IMR-90 (cell line): Measurements from ENCODE around the gene NDOR1. TPM values are rescaled to one million over a fixed set of nuclear protein-coding genes. Genes with fewer than 3 reads are reported as not detected.

ENCODE experiments used
- ATAC-seq: fragments of 200-7000 bp; cut with Tn5 transposase; 2 replicates; pipeline ENCODE4 v1.9.1; 2020; ENCODE audit warnings: low read depth, mild to moderate bottlenecking, moderate library complexity
- BruUV-seq: library from RNA; stranded (reverse); fragments of 400-500 nt; replicated peaks from 2 replicates; lab custom pipeline; 2021; lab: Mats Ljungman, UMichigan
- CTCF ChIA-PET: fragments of 300-600 bp; formaldehyde crosslinking; extraction: SDS; loops from one replicate; lab custom pipeline; 2021; ENCODE audit warnings: antibody characterized with exemption; lab: Yijun Ruan, JAX
- POLR2A ChIA-PET: fragments of 300-600 bp; sonication (Branson Sonifier 250); formaldehyde crosslinking; loops from one replicate; lab custom pipeline; 2022; ENCODE audit warnings: antibody characterized with exemption; ENCODE audit not compliant: unreplicated experiment; lab: Charles Lee
- DNase-seq: peaks from one replicate; pipeline ENCODE4 v3.0.0; 2013
- H2AFZ ChIP-seq: replicated peaks from 2 replicates; pipeline ENCODE3; 2013; ENCODE audit warnings: low read length, mild to moderate bottlenecking; ENCODE audit not compliant: poor library complexity
- H2AK5ac ChIP-seq: 2 replicates; pipeline ENCODE4 v1.6.1; 2013; ENCODE audit warnings: low read depth, low read length, inconsistent platforms
- H2AK9ac ChIP-seq: replicated peaks from 2 replicates; pipeline ENCODE3; 2013; ENCODE audit warnings: mild to moderate bottlenecking, low read depth, low read length, moderate library complexity; ENCODE audit not compliant: poor library complexity
- H2BK120ac ChIP-seq: 2 replicates; pipeline ENCODE4 v1.6.1; 2013; ENCODE audit warnings: low read depth, low read length, inconsistent platforms
- H2BK15ac ChIP-seq: 3 replicates; pipeline ENCODE4 v1.6.1; 2013; ENCODE audit warnings: low read depth, low read length, inconsistent platforms
- H2BK20ac ChIP-seq: 2 replicates; pipeline ENCODE4 v1.6.1; 2013; ENCODE audit warnings: low read depth, mild to moderate bottlenecking, inconsistent platforms, low read length, moderate library complexity
- H2BK5ac ChIP-seq: 2 replicates; pipeline ENCODE4 v1.6.1; 2013; ENCODE audit warnings: mild to moderate bottlenecking, low read depth, low read length, inconsistent platforms; ENCODE audit not compliant: poor library complexity, severe bottlenecking
- H3K14ac ChIP-seq: replicated peaks from 2 replicates; pipeline ENCODE4 v1.6.1; 2013; ENCODE audit warnings: low read depth, low read length, inconsistent platforms
- H3K18ac ChIP-seq: 2 replicates; pipeline ENCODE4 v1.6.1; 2013; ENCODE audit warnings: low read depth, low read length, control low read depth
- H3K23ac ChIP-seq: 2 replicates; pipeline ENCODE4 v1.6.1; 2013; ENCODE audit warnings: low read depth, low read length, inconsistent platforms
- H3K27ac ChIP-seq: 2 replicates; pipeline ENCODE4 v1.5.1; 2013; ENCODE audit warnings: mild to moderate bottlenecking, control low read depth, low read length; ENCODE audit not compliant: insufficient read depth
- H3K27me3 ChIP-seq: 2 replicates; pipeline ENCODE4 v1.6.1; 2013; ENCODE audit warnings: low read length; ENCODE audit not compliant: control insufficient read depth, insufficient read depth
- H3K36me3 ChIP-seq: 2 replicates; pipeline ENCODE4 v1.6.1; 2013; ENCODE audit warnings: low read length, mixed read lengths; ENCODE audit not compliant: control insufficient read depth, insufficient read depth
- H3K4ac ChIP-seq: 2 replicates; pipeline ENCODE4 v1.6.1; 2013; ENCODE audit warnings: low read depth, low read length, inconsistent platforms
- H3K4me1 ChIP-seq: 2 replicates; pipeline ENCODE4 v1.6.1; 2013; ENCODE audit warnings: low read length, mixed read lengths; ENCODE audit not compliant: control insufficient read depth, insufficient read depth
- H3K4me2 ChIP-seq: 2 replicates; pipeline ENCODE4 v1.6.1; 2013; ENCODE audit warnings: low read depth, mild to moderate bottlenecking, control low read depth, low read length, moderate library complexity
- H3K4me3 ChIP-seq: 2 replicates; pipeline ENCODE4 v1.5.1; 2013; ENCODE audit warnings: low read depth, mild to moderate bottlenecking, control low read depth, low read length, moderate library complexity; ENCODE audit not compliant: insufficient read depth
- H3K56ac ChIP-seq: 2 replicates; pipeline ENCODE4 v1.6.1; 2013; ENCODE audit warnings: low read length, inconsistent platforms; ENCODE audit not compliant: insufficient read depth; ENCODE audit errors: extremely low read depth
- H3K79me1 ChIP-seq, 2 experiments: 2 replicates each; pipeline ENCODE4 v1.6.1; 2013; ENCODE audit warnings: low read length in 2 of 2, inconsistent platforms in 1 of 2, low read depth in 1 of 2
- H3K9ac ChIP-seq: 2 replicates; pipeline ENCODE4 v1.6.1; 2013; ENCODE audit warnings: low read depth, low read length, control low read depth
- H3K9me1 ChIP-seq: 2 replicates; pipeline ENCODE4 v1.6.1; 2013; ENCODE audit warnings: low read length, inconsistent platforms; ENCODE audit not compliant: insufficient read depth
- H3K9me3 ChIP-seq: 2 replicates; pipeline ENCODE4 v1.6.1; 2013; ENCODE audit warnings: low read length; ENCODE audit not compliant: control insufficient read depth, insufficient read depth
- H4K20me1 ChIP-seq: 2 replicates; pipeline ENCODE4 v1.6.1; 2013; ENCODE audit warnings: low read length, inconsistent platforms; ENCODE audit not compliant: insufficient read depth
- H4K5ac ChIP-seq: 2 replicates; pipeline ENCODE4 v1.6.1; 2013; ENCODE audit warnings: mild to moderate bottlenecking, low read depth, low read length, control low read depth
- H4K8ac ChIP-seq, 2 experiments: 2 replicates each; pipeline ENCODE4 v1.6.1; 2013; ENCODE audit warnings: low read depth in 2 of 2, low read length in 2 of 2, control low read depth in 1 of 2, inconsistent platforms in 1 of 2
- H4K91ac ChIP-seq: 2 replicates; pipeline ENCODE4 v1.6.1; 2013; ENCODE audit warnings: low read depth, low read length, inconsistent platforms; ENCODE audit not compliant: insufficient read depth
- MAZ ChIP-seq: IDR thresholded peaks from 2 replicates; pipeline ENCODE4 v1.6.1; 2012; ENCODE audit warnings: low read depth, mild to moderate bottlenecking, low read length, improper control_type of control experiment, moderate library complexity, borderline replicate concordance
- WGBS, 2 experiments: methylation state at CpG; one replicate each; pipeline versions ENCODE4 v1.1.5 to v1.1.7; 2013; ENCODE audit warnings: missing lambda C conversion rate in 2 of 2; ENCODE audit not compliant: insufficient read length in 1 of 2; ENCODE audit errors: extremely low coverage in 2 of 2; 5-methylcytosine and 5-hydroxymethylcytosine counted together
- dilution Hi-C: fragments of 300-500 bp; cut with HindIII; formaldehyde crosslinking; loops from one replicate; pipeline ENCODE4 v1.14.3; 2018; ENCODE audit warnings: low sequenced_read_pairs; ENCODE audit not compliant: unreplicated experiment
- in situ Hi-C: fragments of 300-500 bp; cut with MboI; formaldehyde crosslinking; loops from 3 replicates; pipeline ENCODE4 v1.14.3; 2019; ENCODE audit warnings: low sequenced_read_pairs, inconsistent platforms, mixed read lengths
- intact Hi-C: fragments of 100-400 bp; cut with micrococcal nuclease; formaldehyde crosslinking; loops from 2 replicates; pipeline ENCODE4 v1.10.0; 2022
- polyA plus RNA-seq, 3 experiments: library from polyadenylated mRNA; depleted of rRNA; stranded (reverse); fragments of >200 nt; gene quantifications; 2 replicates each; pipeline ENCODE4 v1.2.3, GENCODE V29; 2012; ENCODE audit warnings: low replicate concordance in 1 of 3
- total RNA-seq: library from RNA; depleted of rRNA; stranded (reverse); fragments of >200 nt; gene quantifications from 2 replicates; pipeline ENCODE4 v1.2.3, GENCODE V29; 2012
- TF ChIP-seq, protein P1 (sequence below): fragments of 150-350 bp; IDR thresholded peaks from 2 replicates; pipeline ENCODE4 v1.6.1; 2016; ENCODE audit warnings: low read depth, mild to moderate bottlenecking, low read length, moderate library complexity, borderline replicate concordance

NDOR1 gene
- total and polyA plus RNA-seq, 2 of the 4 experiments (the other 2 are of a cell fraction), result 0.90 to 10.6 TPM

DNA sequence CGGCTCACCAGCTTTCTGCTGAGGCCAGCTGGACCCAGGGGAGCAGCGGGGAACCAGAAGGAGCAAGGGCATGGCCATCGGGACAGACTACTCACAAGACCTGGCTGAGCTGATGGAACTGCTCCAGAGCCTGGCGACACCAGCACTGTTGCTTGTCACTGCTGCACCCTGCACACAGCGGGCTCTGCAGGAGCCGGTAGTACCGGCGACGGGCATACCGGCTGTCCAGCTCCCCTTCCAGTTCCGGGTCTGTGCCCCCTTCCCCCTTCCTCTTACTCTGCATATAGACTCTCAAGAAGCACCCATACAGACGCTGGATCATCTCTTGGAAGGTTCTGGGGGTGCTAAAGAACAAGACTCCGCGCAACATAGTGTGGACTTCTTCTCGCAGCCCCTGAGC is 18.1 kb upstream of the NDOR1 start:
- no peak overlapping the region for H3K14ac ChIP-seq
- no peak overlapping the region for H2BK15ac ChIP-seq
- ChIA-PET POLR2A (interaction anchor here (0.6 to 0.8 kb wide), 2 partner anchors 55 to 101 kb away, joined by 3 to 6 read pairs; partner anchors contain the start of gene MAN1B1), CTCF (no interaction called here)
- no peak overlapping the region for H2BK20ac ChIP-seq
- H4K20me1 ChIP-seq, result peaks cover 22% of the 10 kb centered on the region
- no peak overlapping the region for H2AK9ac ChIP-seq
- DNase-seq (no peak), ATAC-seq (no peak)
- in situ Hi-C loops, result no loop called here
- no peak overlapping the region for H3K18ac ChIP-seq
- no peak overlapping the region for H4K91ac ChIP-seq
- peaks cover 63% of the 10 kb centered on the region for H3K36me3 ChIP-seq
- peaks cover 5 to 54% of the 10 kb centered on the region in 2 experiments for H3K79me1 ChIP-seq
- no TSS peak for BruUV-seq
- no peaks in the 10 kb centered on the region for H3K27me3 ChIP-seq
- no peak overlapping the region for H3K4ac ChIP-seq
- no peak overlapping the region for H4K8ac ChIP-seq
- H3K23ac ChIP-seq, result no peak overlapping the region
- dilution Hi-C loops, result no loop called here
- peak overlapping the region; percentile 84; the same call in 1 of the 2 replicates for H3K9ac ChIP-seq
- 98% methylated on average over 6 of the region's 15 CpGs; no CpG with 5 or more reads in 1 of the 2 experiments for WGBS, 2 experiments
- no peaks in the 10 kb centered on the region for H3K9me1 ChIP-seq
- no peak overlapping the region for H3K56ac ChIP-seq
- H3K9me3 ChIP-seq, result no peaks in the 10 kb centered on the region
- no peak overlapping the region for H2AK5ac ChIP-seq
- H3K4me2 ChIP-seq, result peak overlapping the region; percentile 88
- H3K27ac ChIP-seq, result no peak overlapping the region
- H4K5ac ChIP-seq, result no peak overlapping the region
- intact Hi-C loops, result no loop called here
- no peak overlapping the region for H2AFZ ChIP-seq
- H3K4me1 ChIP-seq, result peaks cover 16% of the 10 kb centered on the region
- H2BK120ac ChIP-seq, result no peak overlapping the region
- no peak overlapping the region for H2BK5ac ChIP-seq
- TF ChIP-seq, protein P1, sequence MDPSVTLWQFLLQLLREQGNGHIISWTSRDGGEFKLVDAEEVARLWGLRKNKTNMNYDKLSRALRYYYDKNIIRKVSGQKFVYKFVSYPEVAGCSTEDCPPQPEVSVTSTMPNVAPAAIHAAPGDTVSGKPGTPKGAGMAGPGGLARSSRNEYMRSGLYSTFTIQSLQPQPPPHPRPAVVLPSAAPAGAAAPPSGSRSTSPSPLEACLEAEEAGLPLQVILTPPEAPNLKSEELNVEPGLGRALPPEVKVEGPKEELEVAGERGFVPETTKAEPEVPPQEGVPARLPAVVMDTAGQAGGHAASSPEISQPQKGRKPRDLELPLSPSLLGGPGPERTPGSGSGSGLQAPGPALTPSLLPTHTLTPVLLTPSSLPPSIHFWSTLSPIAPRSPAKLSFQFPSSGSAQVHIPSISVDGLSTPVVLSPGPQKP, result no peak
- no peak for TF ChIP-seq MAZ
- H3K4me3 ChIP-seq, result peak overlapping the region; percentile 91
